Fibroblast of mammary gland (primary cell): ENCODE measurements around the gene FAM124A.
A peak's percentile ranks its signal among the peaks of the same experiment; 100 is the strongest.

Experiments used
- DNase-seq: peaks from one replicate; pipeline ENCODE4 v3.0.0-alpha.2; 2010; ENCODE audit warnings: low read depth
- H3K4me3 ChIP-seq: 2 replicates; pipeline ENCODE4 v1.5.1; 2011; ENCODE audit warnings: low read depth, mild to moderate bottlenecking, low read length, moderate library complexity; ENCODE audit not compliant: control insufficient read depth
- TF ChIP-seq, protein P1 (sequence below): conservative IDR thresholded peaks from 2 replicates; pipeline ENCODE4 v1.5.1; 2011; ENCODE audit warnings: low read depth, low read length, inconsistent platforms; ENCODE audit not compliant: control insufficient read depth, insufficient read depth

The FAM124A gene, protein sequence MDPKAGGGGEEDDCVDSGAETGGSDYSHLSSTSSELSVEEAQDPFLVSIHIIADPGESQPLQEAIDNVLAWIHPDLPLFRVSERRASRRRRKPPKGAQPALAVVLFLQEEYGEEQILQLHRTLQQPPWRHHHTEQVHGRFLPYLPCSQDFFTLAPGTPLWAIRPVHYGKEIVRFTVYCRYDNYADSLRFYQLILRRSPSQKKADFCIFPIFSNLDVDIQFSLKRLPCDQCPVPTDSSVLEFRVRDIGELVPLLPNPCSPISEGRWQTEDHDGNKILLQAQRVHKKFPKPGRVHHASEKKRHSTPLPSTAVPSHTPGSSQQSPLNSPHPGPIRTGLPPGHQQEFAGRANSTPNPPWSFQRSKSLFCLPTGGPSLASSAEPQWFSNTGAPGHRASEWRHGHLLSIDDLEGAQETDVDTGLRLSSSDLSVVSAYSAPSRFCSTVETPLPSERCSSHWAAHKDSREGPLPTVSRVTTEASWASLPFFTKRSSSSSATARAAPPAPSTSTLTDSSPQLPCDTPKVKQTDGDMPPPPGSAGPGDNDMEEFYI

DNA sequence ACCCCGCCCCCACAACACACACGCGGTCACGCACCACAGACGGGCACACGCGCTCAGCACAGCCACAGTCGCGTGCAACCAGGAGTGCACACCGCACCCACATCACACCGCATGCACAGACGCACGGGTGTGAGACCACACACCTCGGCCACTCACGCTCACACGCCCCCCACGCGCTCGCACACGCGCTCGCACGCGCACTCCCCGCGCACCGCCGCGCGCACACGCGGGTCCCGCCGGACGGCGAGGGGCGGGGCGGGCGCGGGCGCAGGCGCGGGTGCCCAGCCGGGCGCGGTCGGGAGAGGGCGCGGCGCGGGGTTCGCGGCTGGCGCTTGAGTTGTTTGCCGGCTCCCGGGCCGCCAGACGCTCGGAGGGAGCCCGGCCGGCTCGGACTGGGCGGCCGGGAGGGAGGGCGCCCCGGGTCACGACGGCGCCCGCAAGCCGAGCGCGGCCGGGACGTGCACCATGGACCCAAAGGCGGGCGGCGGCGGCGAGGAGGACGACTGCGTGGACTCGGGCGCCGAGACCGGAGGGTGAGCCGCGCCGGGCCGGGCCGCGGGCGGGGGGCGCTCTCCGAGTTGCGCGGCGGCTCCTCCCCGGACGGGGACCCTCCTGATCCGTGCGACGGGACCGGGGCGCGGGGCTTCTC lies at the start of gene FAM124A:
FAM124A (plus strand) TSS at position 362 of the 649 bp plus-strand sequence; CDS start at position 466, 104 bp downstream.
- peak; percentile 27 for DNase-seq
- peak within 1 kb of the TSS; percentile 58 for H3K4me3 ChIP-seq
- TF ChIP-seq, protein P1, sequence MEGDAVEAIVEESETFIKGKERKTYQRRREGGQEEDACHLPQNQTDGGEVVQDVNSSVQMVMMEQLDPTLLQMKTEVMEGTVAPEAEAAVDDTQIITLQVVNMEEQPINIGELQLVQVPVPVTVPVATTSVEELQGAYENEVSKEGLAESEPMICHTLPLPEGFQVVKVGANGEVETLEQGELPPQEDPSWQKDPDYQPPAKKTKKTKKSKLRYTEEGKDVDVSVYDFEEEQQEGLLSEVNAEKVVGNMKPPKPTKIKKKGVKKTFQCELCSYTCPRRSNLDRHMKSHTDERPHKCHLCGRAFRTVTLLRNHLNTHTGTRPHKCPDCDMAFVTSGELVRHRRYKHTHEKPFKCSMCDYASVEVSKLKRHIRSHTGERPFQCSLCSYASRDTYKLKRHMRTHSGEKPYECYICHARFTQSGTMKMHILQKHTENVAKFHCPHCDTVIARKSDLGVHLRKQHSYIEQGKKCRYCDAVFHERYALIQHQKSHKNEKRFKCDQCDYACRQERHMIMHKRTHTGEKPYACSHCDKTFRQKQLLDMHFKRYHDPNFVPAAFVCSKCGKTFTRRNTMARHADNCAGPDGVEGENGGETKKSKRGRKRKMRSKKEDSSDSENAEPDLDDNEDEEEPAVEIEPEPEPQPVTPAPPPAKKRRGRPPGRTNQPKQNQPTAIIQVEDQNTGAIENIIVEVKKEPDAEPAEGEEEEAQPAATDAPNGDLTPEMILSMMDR, result no peak

DNA sequence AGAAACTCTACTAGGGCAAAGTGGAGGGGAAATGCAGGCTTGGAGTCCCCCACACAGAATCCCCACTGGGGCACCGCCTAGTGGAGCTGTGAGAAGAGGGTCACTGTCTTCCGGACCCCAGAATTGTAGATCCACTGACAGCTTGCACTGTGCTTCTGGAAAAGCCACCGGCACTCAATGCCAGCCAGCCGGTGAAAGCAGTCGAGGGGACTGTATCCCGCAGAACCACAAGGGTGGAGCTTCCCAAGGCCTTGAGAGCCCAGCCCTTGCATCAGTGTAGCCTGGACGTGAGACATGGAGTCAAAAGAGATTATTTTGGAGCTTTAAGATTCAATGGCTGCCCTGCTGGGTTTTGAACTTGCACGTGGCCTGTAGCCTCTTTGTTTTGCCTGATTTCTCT lies 47.2 kb upstream of the FAM124A start:
- DNase-seq, result no peak
- H3K4me3 ChIP-seq, result no peak overlapping the region
- TF ChIP-seq, protein P1, result no peak

DNA sequence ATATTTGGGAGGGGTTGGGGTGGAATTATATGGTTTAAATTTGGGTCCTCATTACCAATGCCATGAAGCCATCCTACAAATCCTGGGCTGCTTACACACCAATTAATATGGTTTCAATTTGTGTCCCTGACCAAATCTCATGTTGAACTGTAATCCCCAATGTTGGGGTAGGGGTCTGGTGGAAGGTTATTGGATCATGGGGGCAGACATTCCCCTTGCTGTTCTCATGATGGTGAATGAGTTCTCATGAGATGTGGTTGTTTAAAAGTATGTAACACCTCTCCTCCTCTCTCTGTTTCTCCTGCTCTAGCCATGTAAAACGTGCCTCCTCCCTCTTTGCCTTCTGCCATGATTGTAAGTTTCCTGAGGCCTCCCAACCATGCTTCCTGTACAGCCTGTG lies 46.6 kb upstream of the FAM124A start:
- TF ChIP-seq, protein P1, result no peak
- no peak overlapping the region for H3K4me3 ChIP-seq
- DNase-seq, result no peak

DNA sequence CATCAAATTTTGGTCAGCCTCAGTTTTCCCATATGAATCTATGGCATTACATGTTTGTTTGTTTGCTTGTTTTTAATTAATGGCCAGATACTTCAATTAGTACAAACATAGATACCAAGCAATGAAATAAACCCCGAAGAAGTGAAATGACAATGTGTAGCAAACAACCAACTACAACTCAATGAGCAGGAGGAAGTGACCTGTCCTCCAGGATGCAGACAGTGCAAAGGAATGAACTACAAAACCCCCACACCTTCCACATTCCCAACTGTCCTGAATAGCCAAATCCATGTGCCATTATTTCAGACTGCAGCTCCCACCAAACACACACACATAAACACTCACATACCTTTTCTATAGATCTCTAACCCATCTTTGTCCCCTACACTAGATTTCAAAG lies 45.0 kb upstream of the FAM124A start:
- TF ChIP-seq, protein P1, result no peak
- DNase-seq, result no peak
- no peak overlapping the region for H3K4me3 ChIP-seq

DNA sequence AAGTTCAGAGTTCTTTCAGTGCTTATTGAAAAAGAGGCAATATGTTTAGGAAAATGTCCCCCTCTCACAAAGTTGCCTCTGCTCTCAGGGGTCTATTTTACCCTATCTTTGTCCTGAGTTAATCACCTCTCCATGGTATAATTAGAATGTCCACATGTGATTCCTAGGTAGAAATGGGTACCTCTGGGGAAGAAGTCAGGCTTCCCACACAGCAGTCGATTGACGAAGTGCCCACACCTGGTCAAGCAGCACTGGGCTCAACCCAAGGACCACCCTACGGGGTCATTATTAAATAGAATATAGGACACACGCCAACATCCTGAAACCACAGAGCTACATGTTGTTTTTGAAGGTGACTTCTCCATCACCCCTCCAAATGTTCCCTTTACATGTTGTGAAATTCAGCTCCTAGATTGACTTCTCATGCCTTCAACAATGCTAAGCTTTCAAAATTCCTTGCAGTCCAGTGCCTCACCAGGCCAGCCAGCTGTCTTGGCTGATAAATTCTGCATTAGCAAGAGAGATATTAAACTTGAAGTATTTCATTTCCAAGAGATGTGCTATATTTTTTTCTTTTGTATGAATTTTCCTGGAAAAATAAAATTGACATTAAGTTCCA lies 43.6 kb upstream of the FAM124A start:
- TF ChIP-seq, protein P1, result no peak
- DNase-seq, result no peak
- no peak overlapping the region for H3K4me3 ChIP-seq

DNA sequence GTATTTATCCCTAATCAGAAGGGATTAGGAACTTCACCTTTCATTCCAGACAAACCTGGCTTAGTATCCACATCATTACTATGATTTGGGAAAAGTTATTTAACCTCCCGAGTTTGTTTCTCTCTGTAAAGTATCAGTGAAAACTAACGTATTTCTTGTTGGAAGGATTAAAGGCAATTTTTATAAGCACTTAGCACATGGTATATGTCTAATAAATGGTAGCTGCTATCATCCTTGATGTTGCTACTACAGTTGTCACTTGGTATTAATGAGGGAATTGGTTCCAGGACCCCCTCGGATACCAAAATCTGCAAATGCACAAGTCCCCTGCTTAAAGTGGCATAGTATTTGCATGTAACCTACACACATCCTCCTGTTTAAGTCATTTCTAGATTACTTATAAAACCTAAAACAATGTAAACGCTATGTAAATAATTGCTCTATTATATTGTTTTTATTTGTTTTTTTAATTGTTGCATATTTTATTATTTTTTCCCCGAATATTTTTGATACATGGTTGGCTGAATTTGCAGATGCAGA lies 42.7 kb upstream of the FAM124A start:
- no peak overlapping the region for H3K4me3 ChIP-seq
- DNase-seq, result no peak
- TF ChIP-seq, protein P1, result no peak
